ENCODE measurements around the gene ATRNL1. TPM values are rescaled to one million over a fixed set of nuclear protein-coding genes. Genes with fewer than 3 reads are reported as not detected.

Gene ATRNL1
- total and polyA plus RNA-seq, 2 of the 8 experiments (the other 6 are each of a cell fraction or from before 2014, with no cell fraction given) = 5.1 to 17.6 TPM

- H3K27me3 ChIP-seq (replicated peaks in 1 of 4; ENCODE audit: control insufficient read depth in 3 of 4, extremely low read depth in 1 of 4, insufficient read depth in 3 of 4, low read length in 3 of 4) = no peaks in the 10 kb centered on the region
- no peak overlapping the region for H4K5ac ChIP-seq (ENCODE audit: insufficient read length, low read depth, low read length)
- no peak overlapping the region for H4K8ac ChIP-seq (ENCODE audit: extremely low read depth, insufficient read depth, low read length)
- no peak overlapping the region for H3K23ac ChIP-seq (ENCODE audit: insufficient read length)
- FAIRE-seq (peak; percentile 24), DNase-seq (ENCODE audit: low read depth in 1 of 2, low spot score in 2 of 2) (no peak)
- H4K91ac ChIP-seq (replicated peaks; ENCODE audit: insufficient read length, low read length) = no peak overlapping the region
- H3K9me3 ChIP-seq (ENCODE audit: insufficient read depth in 2 of 2, low read depth in 1 of 2, low read length in 1 of 2) = peaks cover 9 to 14% of the 10 kb centered on the region in 2 experiments; a peak in 3 of 4 replicates
- H3K23me2 ChIP-seq (ENCODE audit: low read depth, low read length) = no peaks in the 10 kb centered on the region
- no peaks in the 10 kb centered on the region for H4K20me1 ChIP-seq (replicated peaks in 1 of 2; ENCODE audit: control insufficient read depth in 1 of 2, insufficient read depth in 2 of 2, low read length in 2 of 2)
- H3K14ac ChIP-seq (ENCODE audit: insufficient read length) = no peak overlapping the region
- ChIA-PET POLR2A (ENCODE audit: partially characterized antibody) (no interaction called here), CTCF (ENCODE audit: partially characterized antibody) (interaction anchor here (0.5 to 1.9 kb wide), 11 partner anchors 18 to 864 kb away, joined by 3 to 7 read pairs (median 3); no protein-coding TSS in a partner anchor)
- H3K4me3 ChIP-seq (ENCODE audit: extremely low read depth in 1 of 4, insufficient read depth in 2 of 4, low read depth in 3 of 4, low read length in 4 of 4) = no peak overlapping the region
- H3K56ac ChIP-seq (replicated peaks; ENCODE audit: insufficient read length, low read depth, low read length) = no peak overlapping the region
- no peak overlapping the region for H2AK5ac ChIP-seq (ENCODE audit: low read depth, low read length)
- H2BK120ac ChIP-seq (replicated peaks; ENCODE audit: low read depth, low read length) = no peak overlapping the region
- no peaks in the 10 kb centered on the region for H3K4me1 ChIP-seq (replicated peaks in 1 of 4; ENCODE audit: control insufficient read depth in 3 of 4, insufficient read depth in 4 of 4, low read length in 3 of 4)
- TF ChIP-seq TCF12 (IDR thresholded peaks at IDR 0.05; ENCODE audit: low read depth, low read length) (no peak), KDM1A (IDR thresholded peaks at IDR 0.05; ENCODE audit: borderline replicate concordance, low read length) (no peak), NANOG (IDR thresholded peaks at IDR 0.05; ENCODE audit: insufficient read depth, low read depth, low read length, poor library complexity, severe bottlenecking) (no peak), CREB1 (IDR thresholded peaks at IDR 0.05) (no peak), NRF1 (IDR thresholded peaks at IDR 0.05; ENCODE audit: low read depth, low read length) (no peak), CTBP2 (IDR thresholded peaks at IDR 0.05; ENCODE audit: borderline replicate concordance, insufficient read depth, insufficient read length, low read length) (no peak), RAD21 (IDR thresholded peaks at IDR 0.05 in 1 of 2, conservative IDR thresholded peaks at IDR 0.05 in 1 of 2; ENCODE audit: low read depth in 2 of 2, low read length in 2 of 2) (peak; percentile 43 to 53)
- TF ChIP-seq, protein P1, sequence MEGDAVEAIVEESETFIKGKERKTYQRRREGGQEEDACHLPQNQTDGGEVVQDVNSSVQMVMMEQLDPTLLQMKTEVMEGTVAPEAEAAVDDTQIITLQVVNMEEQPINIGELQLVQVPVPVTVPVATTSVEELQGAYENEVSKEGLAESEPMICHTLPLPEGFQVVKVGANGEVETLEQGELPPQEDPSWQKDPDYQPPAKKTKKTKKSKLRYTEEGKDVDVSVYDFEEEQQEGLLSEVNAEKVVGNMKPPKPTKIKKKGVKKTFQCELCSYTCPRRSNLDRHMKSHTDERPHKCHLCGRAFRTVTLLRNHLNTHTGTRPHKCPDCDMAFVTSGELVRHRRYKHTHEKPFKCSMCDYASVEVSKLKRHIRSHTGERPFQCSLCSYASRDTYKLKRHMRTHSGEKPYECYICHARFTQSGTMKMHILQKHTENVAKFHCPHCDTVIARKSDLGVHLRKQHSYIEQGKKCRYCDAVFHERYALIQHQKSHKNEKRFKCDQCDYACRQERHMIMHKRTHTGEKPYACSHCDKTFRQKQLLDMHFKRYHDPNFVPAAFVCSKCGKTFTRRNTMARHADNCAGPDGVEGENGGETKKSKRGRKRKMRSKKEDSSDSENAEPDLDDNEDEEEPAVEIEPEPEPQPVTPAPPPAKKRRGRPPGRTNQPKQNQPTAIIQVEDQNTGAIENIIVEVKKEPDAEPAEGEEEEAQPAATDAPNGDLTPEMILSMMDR (IDR thresholded peaks at IDR 0.05; ENCODE audit: control extremely low read depth in 1 of 3, insufficient read depth in 1 of 3, low read depth in 1 of 3, low read length in 3 of 3) = peak in 2 of 3 experiments; percentile 9 to 27; a peak in 2 of 4 replicates
- no peak overlapping the region for H3K4ac ChIP-seq (replicated peaks; ENCODE audit: insufficient read length, low read depth, low read length)
- no peak overlapping the region for H3K4me2 ChIP-seq (ENCODE audit: insufficient read depth in 1 of 2, low read depth in 2 of 2, low read length in 2 of 2)
- no peak overlapping the region for H3K18ac ChIP-seq (ENCODE audit: extremely low read depth, low read length)
- no peaks in the 10 kb centered on the region for H3K79me2 ChIP-seq (ENCODE audit: control insufficient read depth in 1 of 2, insufficient read depth in 2 of 2, low read length in 2 of 2)
- 0 out of 8 replicates have a peak, but pooled peaks cover 0 to 3% (median 0%) of the 10 kb centered on the region in 4 experiments for H3K36me3 ChIP-seq (ENCODE audit: control insufficient read depth in 2 of 4, insufficient read depth in 4 of 4, low read length in 3 of 4)
- no peak overlapping the region for H2BK12ac ChIP-seq (ENCODE audit: low read depth, low read length)
- H3K9ac ChIP-seq (replicated peaks in 1 of 4; ENCODE audit: extremely low read depth in 1 of 4, low read depth in 3 of 4, low read length in 3 of 4) = no peak overlapping the region
- no peak overlapping the region for H2BK15ac ChIP-seq (ENCODE audit: low read length)
- no peak overlapping the region for H2AFZ ChIP-seq (ENCODE audit: low read length)
- no peaks in the 10 kb centered on the region for H3K79me1 ChIP-seq (ENCODE audit: low read depth, low read length)
- no peak overlapping the region for H2BK20ac ChIP-seq (ENCODE audit: low read length)
- H2BK5ac ChIP-seq (ENCODE audit: low read depth, low read length) = no peak overlapping the region
- no peak overlapping the region for H3K27ac ChIP-seq (ENCODE audit: low read depth, low read length)
Observed at GRCh38 chr10:115141254-115141653, 48.1 kb downstream of the ATRNL1 start.

All from H1 (cell line).